ENCODE measurements around the gene PLA2G4F.

Gene PLA2G4F

DNA sequence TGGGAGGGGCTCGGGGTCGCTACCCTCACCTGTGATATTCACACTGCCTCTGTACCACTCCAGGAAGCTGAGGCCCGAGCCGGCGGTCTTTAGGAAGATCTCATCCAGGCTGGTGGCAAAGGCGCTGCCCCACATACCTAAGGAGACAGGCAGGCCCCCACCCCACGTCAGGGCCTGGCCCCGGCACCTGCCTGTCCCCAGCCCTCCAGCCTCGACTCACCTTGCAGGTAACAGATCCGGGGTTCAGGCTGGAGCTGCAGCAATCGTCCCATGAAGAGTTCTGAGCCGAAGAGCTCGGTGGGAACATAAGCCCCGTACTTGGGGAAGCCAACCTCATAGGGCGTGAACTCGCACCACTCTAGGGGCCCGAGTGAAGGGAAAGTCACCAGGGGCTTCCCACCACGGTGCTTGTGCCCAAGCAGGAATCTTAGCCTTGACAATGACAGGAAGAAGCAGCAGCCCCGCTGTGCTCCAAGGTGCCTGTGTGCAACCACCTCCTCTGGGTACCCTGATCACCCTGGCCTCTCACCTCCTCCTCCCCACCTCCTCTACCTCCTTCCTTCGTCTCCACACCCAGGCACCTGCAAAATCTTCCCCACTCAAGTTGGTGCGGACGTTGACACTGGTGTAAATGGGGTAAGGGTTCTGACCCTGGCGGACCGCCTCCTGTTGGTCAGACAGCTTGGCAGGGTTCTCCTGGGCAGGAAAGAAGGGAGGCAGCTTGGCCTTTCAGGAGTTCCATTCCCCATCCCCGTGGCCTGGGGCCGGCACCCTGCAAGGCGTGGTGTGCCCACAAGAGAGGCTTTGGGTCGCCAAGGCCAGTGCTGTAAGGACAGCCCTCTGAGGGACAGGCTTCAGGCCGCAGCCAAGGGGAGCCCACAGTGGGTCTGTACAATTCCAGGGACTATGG is 10.6 kb downstream of the PLA2G4F start:
- DNase-seq = no peak

DNA sequence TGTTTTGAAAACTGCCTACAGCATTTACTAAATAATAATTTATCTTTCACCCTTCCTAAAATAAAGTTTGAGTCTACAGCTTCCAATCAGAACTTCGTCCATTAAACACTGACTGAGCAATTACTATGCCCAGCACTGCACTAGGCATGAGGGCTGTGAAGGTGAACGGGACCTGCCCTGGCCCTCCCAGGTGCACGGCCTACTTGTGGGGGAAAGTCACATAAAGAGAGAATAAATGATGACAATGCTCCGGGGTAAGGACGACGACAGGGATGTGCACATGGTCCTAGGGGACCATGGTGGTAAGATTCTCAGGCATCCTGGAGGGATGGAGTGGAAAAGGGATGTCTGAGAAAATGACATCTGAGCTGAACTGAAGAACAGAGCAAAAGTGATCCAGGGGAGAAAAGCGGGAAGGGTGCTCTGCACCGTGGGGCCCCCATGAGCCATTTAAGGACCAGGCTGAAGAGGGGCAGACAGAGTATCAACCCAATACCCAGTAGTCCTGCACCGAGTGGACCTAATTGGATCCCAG is 11.5 kb downstream of the PLA2G4F start:
- DNase-seq = no peak

DNA sequence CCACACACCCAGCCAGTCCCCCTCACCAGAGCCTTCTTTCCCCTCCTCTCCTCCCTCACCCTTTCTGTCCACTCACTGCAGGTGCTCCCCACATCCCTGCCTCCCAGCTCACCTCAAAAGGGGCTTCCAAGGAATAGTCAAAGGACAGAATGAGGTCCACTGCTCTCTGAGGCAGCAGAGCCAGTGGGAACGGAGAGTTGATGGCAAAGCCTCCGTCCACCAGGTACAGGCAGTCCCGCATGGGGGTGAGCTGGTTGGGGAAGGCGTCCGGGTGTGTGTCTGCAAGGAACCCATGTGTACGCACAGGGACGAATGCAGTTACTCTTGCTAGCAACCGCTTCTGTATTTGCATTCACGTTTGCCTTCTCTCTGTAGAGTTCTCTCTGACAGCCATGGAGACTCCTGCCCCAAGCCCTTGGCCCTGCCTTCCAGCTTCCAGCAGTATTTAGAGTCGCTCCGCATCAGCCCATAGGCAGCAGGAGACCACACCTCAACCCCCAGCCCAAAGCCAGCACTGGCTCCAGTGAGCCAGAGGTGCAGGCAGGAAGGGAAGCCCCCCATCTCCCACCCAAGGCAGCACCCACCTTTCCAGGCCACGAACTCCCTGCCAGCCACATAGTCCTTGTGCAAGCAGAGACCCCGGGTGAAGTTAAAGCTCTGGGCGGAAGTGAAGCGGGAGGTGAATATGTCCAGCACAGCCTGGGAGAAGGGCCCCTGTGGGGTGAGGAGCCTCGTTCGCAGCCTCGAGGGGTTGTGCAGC is 12.4 kb downstream of the PLA2G4F start:
- no peak for DNase-seq

GRCh38 chr15:42143356-42143755 is 13.1 kb downstream of the PLA2G4F start:
- no peak for DNase-seq

GRCh38 chr15:42141795-42142667 is 14.4 kb downstream of the PLA2G4F start:
- DNase-seq = no peak

DNA sequence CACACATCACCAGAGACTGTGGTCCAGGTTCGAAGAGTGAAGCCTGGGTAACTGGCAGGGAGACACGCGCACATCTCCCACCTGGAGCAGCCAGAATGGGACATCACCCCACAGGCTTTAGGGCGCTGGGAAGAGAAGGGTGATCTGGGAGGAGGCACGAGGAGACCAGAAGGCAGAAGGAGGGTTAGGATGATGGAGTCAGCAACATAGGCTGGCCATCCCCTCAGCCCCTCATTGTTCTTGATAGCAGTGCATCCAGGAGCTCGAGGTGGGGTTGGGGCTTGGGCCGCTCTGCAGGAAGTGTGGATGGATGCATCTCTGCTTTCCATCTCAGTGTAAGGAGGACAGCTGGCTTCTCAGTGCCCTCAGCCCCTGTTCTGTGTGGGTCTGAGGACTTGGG is 15.2 kb downstream of the PLA2G4F start:
- no peak for DNase-seq

DNA sequence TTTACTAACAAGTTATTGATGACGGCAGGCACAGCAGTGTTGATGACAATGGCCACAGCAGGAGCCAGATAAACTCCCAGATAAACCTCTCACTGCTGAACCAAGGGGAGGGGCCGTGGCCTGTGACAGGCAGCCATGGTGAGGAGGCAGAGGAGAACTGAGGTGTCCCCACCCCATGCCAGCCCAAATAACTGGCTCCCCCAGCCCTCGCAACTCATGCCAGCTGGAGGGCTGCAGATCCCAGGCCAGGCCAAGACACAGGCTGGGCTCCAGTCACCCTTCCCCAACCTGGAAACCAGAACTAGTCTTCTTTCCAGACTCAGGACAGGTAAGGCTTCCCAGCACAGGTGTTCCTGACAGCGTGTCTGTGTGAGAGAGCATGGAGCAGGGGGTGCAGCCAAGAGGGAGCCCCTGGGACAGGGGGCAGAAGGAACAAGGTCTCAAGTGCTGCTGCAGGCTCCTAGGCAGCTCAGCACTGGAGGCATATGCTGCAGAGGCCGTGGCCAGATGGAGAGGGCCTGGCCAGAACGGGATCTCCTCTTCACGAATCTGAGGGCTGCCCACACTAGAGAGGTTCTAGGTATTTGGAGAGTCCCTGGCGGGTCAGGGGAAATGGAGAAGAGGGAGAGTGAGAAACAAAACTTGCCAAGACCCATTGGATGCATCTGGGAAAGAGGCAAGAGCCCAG is 15.9 kb downstream of the PLA2G4F start:
- no peak for DNase-seq

- no peak for DNase-seq
Observed at GRCh38 chr15:42139596-42139995, 16.8 kb downstream of the PLA2G4F start.

- no peak for DNase-seq
Observed at GRCh38 chr15:42138968-42139386, 17.5 kb downstream of the PLA2G4F start.

DNA sequence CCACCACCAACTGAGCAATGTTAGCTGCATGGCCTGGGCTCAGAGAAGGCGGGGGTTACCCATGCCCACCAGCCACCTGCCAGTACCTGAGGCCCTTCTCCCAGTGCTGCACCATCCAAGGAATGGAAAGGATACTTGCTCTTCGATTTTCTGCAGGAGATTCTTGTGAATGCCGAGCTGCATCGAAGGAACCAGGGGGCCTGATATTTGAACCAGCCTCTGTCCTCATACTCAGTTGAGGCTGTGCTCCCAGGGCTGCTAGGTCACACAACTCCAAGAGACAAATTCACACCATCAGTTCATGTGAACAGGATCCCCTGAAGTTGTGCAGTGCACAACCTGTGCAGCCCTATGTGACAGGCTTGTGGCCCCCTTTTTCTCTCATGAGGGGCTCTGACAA is 18.0 kb downstream of the PLA2G4F start:
- DNase-seq = no peak

DNA sequence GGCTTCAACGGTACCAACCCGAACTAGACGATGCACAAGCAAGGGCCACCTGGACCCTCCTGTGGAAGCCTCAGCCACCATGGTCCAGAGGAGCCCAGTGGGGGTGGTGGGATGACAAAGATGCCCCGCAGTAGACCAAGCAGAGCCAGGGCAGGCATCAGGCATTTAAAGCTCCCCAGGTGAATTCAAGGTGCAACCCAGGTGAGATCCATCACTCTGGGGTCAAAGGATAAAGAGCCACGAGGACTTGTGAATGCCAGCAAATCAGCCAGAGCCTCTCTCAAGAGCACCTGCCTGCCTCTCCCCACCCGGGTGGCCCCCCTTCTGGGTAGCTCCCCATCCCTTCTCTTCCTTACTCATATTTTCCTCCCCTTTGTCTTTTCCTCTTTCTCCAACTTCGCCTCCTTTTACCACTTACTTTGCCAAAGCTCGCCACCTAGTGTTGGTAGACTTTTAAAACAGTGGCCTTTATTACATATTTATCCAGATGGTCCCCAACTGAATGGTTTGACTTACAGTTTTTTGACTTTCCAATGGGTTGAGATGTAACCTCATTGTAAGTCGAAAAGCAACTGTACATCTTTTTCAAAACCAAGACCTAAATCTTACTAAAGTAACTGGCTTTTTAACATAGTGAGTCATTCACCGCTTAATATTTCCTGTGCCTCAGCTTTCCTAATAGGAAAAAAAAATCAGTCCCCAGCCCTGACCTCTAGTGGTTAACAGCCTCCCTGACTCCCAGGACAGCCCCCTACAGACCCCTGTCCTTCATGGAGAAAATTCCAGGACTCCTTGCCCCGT is 18.8 kb downstream of the PLA2G4F start:
- peak; percentile 66 for DNase-seq

GRCh38 chr15:42136513-42136912 is 19.9 kb downstream of the PLA2G4F start:
- no peak for DNase-seq

DNA sequence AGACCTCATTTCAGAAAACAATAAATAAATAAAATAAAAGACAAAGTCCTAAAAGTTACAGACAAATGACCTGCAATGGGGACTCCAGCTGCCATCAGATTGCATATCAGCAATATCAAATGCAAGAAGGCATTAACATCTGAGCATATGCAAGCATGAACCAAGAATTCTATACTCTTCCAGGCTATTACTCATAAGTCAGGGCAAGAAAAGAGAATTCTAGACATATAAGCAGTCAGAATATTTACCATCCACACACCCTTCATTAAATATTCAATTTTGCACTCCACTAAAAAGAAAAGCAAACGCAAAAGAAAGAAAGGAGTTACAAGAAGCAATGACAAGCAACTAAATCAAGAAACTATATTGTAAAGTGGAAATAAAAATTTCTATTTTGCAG is 21.1 kb downstream of the PLA2G4F start:
- DNase-seq = no peak

DNA sequence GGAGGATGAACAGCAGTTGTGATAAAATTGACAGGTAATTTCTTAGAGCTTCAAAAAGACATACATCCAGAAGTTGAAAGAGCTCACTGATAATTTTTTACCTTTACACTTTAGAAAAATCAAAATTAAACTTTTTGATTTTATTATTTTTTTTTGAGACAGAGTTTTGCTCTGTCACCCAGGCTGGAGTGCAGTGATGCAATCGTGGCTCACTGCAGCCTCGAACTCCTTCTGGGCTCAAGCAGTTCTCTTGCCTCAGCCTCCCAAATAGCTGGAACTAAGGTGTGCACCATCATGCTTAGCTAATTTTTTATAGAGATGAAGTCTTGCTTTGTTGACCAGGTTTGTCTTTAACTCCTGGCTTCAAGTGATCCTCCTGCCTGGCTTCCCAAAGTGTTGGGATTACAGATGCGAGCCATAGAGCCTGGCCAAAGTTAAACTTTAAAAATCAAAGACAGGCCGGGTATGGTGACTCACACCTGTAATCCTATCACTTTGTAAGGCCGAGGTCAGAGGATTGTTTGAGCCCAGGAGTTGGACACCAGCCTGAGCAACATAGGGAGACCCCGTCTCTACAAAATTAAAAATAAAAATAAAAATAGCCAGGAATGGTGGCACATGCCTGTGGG is 21.7 kb downstream of the PLA2G4F start:
- DNase-seq = no peak

DNA sequence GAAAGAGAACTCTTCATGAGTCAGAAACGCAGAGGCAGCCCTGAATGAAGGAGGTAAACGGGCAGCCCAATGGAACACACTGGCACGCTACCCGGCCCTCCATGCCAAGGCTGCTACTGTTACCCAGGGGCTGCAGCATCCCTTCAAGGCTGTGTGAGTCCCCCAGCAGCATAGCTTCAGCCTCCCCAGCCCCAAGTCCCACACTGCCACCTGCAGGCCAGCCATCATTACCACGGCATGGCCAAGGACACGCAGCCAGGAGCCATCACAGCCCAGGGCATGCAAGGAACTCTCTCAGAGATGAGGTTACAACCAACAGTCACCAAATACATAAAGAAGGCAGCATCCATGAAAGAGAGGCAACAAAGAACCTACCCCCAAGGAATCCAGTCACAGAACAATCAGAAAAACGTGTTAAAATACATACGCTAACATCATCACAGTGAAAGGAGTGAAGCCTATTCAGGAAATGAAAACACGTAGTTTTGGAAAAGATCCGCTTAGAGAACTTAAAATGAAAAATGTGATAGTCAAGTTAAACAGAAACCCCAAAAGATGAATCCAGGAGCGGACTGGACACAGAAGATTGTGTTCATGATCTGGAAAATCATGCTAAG is 22.4 kb downstream of the PLA2G4F start:
- peak; percentile 32 for DNase-seq

DNA sequence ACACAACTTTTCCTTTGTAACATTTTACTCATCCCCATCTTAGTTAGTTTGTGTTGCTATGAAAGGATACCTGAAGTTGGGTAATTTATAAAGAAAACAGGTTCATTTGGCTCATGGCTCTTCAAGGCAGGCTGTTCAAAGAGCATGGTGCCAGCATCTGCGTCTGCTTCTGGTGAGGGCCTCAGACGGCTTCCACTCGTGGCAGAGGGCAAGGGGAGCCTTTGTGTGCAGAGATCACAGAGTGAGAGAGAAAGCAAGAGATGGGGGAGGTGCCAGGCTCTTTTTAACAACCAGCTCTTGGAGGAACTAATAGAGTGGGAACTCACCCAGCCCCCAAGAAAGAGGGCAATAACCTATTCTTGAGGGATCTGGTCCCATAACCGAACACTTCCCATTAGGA is 23.1 kb downstream of the PLA2G4F start:
- no peak for DNase-seq

GRCh38 chr15:42131826-42132806 is 24.3 kb downstream of the PLA2G4F start:
- DNase-seq = peak; percentile 84

DNA sequence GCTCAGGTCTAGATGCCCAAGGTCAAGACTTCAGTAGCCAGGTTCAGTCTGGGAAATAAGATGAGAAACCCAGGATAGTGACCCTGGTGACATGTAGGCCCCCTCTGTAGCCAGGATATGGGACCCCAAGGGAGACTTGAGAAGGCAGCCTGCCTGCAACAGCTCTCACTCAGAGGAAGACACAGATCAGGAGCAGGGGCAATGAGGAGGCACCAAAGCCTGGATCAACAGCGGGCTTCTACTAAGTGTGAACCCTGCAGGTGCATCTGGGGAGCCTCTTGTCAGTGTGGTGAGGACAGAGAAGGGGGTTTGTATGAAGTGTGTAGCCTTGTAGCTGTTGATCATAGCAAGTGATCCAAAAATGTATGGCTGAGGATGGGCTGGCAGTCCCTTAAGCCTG is 25.4 kb downstream of the PLA2G4F start:
- no peak for DNase-seq
